ENCODE measurements around the gene SLC5A5.
A peak's percentile ranks its signal among the peaks of the same experiment; 100 is the strongest.

SLC5A5 gene

DNA sequence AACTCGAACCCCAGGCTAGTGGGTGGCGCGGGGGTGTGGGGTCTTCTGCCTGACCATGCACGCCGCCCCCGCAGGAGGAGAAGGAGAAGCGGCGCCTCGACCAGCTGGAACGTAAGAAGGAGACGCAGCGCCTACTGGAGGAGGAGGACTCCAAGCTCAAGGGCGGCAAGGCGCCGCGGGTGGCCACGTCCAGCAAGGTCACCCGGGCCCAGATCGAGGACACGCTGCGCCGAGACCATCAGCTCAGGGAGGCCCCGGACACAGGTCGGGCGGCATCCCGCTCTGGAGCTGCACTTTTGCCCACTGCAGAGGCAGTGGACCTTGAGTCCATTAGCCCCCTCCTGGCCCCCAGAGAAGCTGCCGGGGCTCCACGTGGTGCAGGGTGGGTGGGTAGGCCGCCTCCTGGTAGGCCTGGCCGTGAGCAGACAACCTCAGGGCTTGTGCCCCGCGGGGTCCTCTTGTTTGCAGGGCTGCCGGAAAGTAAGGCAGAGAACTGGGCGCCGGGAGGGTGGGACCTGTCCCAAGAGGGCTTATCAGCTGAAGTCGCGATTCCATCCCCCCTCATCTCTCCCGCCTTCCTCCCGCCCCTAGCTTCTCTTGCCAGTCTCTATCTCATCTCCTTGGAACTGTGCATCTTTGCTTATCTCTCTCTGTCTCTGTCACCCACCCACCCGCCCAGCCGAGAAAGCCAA, 71.0 kb downstream of the SLC5A5 start (continued):
- TF ChIP-seq, protein P1, sequence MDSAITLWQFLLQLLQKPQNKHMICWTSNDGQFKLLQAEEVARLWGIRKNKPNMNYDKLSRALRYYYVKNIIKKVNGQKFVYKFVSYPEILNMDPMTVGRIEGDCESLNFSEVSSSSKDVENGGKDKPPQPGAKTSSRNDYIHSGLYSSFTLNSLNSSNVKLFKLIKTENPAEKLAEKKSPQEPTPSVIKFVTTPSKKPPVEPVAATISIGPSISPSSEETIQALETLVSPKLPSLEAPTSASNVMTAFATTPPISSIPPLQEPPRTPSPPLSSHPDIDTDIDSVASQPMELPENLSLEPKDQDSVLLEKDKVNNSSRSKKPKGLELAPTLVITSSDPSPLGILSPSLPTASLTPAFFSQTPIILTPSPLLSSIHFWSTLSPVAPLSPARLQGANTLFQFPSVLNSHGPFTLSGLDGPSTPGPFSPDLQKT (IDR thresholded peaks at IDR 0.05; ENCODE audit: borderline replicate concordance, low read depth, low read length) = no peak
- TF ChIP-seq ZNF664 (tag by site-specific recombination; IDR thresholded peaks at IDR 0.05) = no peak
- no peak for TF ChIP-seq ZNF354C (tag by site-specific recombination; IDR thresholded peaks at IDR 0.05; ENCODE audit: borderline replicate concordance, low read depth)
- TF ChIP-seq ZBTB26 (tag by site-specific recombination; optimal IDR thresholded peaks at IDR 0.05) = no peak
- no peak for TF ChIP-seq ZNF701 (tag by site-specific recombination; IDR thresholded peaks at IDR 0.05)

GRCh38 chr19:17943274-17944221, 71.8 kb downstream of the SLC5A5 start:
- peaks cover 3 to 36% of the 10 kb centered on the region in 2 experiments; a peak in 2 of 3 replicates for H3K36me3 ChIP-seq (ENCODE audit: control insufficient read depth in 2 of 2, insufficient read depth in 1 of 2, low read length in 2 of 2)
- POLR2A ChIA-PET = interaction anchor here (0.6 to 1.1 kb wide), 3 partner anchors 11 to 611 kb away, joined by 4 to 5 read pairs (median 5); partner anchors contain the start of gene CCDC124
- CTCF ChIA-PET = interaction anchor here (0.6 to 9.4 kb wide), 3 partner anchors 23 to 404 kb away, joined by 3 to 92 read pairs (median 3); partner anchors contain the start of gene KCNN1

GRCh38 chr19:17944301-17944700, 72.6 kb downstream of the SLC5A5 start:
- Histone ChIP-seq H3K4me3 (ENCODE audit: low read depth, low read length) (no peak overlapping the region), H3K27ac (ENCODE audit: extremely low read depth, low read depth, low read length) (no peak overlapping the region), H3K9me3 (ENCODE audit: control insufficient read depth, insufficient read depth, low read depth, low read length) (no peaks in the 10 kb centered on the region), H3K4me1 (ENCODE audit: control insufficient read depth, insufficient read depth, low read length) (no peaks in the 10 kb centered on the region; the same call in 1 of the 2 replicates), H3K36me3 (ENCODE audit: control insufficient read depth in 2 of 2, insufficient read depth in 1 of 2, low read length in 2 of 2) (peaks cover 3 to 34% of the 10 kb centered on the region in 2 experiments; a peak in 2 of 3 replicates)
- ChIA-PET CTCF (interaction anchor here (9.4 kb wide), 1 partner anchor 53 kb away, joined by 92 read pairs; no protein-coding TSS in a partner anchor), POLR2A (interaction anchor here (0.6 to 1.2 kb wide), 2 partner anchors 78 to 105 kb away, joined by 4 to 5 read pairs; no protein-coding TSS in a partner anchor)
- TF ChIP-seq ZFHX2 (tag by site-specific recombination; conservative IDR thresholded peaks at IDR 0.05) (peak; percentile 76), PRDM1 (tag by site-specific recombination; IDR thresholded peaks at IDR 0.05) (no peak), ZNF354C (tag by site-specific recombination; IDR thresholded peaks at IDR 0.05; ENCODE audit: borderline replicate concordance, low read depth) (no peak), ZNF837 (tag by site-specific recombination; IDR thresholded peaks at IDR 0.05) (no peak), FEZF1 (tag by site-specific recombination; IDR thresholded peaks at IDR 0.05) (no peak), ZNF560 (tag by site-specific recombination; IDR thresholded peaks at IDR 0.05; ENCODE audit: borderline replicate concordance) (no peak), EGR2 (tag by site-specific recombination; IDR thresholded peaks at IDR 0.05; ENCODE audit: low read depth) (peak; percentile 86)

More at GRCh38 chr19:17943274-17944221, 71.8 kb downstream of the SLC5A5 start:
- H3K4me1 ChIP-seq (ENCODE audit: control insufficient read depth, insufficient read depth, low read length) = no peaks in the 10 kb centered on the region
- no peaks in the 10 kb centered on the region for H3K9me3 ChIP-seq (ENCODE audit: control insufficient read depth, insufficient read depth, low read depth, low read length)
- no peak overlapping the region for H3K4me3 ChIP-seq (ENCODE audit: low read depth, low read length)
- TF ChIP-seq ZNF391 (tag by site-specific recombination; IDR thresholded peaks at IDR 0.05; ENCODE audit: borderline replicate concordance, low read depth) (no peak), ZNF2 (tag by site-specific recombination; IDR thresholded peaks at IDR 0.05) (no peak), ZNF133 (tag by site-specific recombination; IDR thresholded peaks at IDR 0.05) (no peak), ZXDB (tag by site-specific recombination; IDR thresholded peaks at IDR 0.05) (no peak), ZNF175 (tag by site-specific recombination; IDR thresholded peaks at IDR 0.05) (no peak), ZNF561 (tag by site-specific recombination; IDR thresholded peaks at IDR 0.05; ENCODE audit: borderline replicate concordance) (no peak), ZBTB6 (tag by site-specific recombination; IDR thresholded peaks at IDR 0.05) (no peak), ZNF624 (tag by site-specific recombination; IDR thresholded peaks at IDR 0.05) (no peak), ZBTB8A (tag by site-specific recombination; IDR thresholded peaks at IDR 0.05) (no peak)
- H3K27ac ChIP-seq (ENCODE audit: extremely low read depth, low read depth, low read length) = no peak overlapping the region
